Uterus (tissue), 2 donors: ENCODE results near the gene ZCCHC2.

ENCODE experiments used
- POLR2A ChIP-seq, 2 donors: fragments of 450-650 bp; IDR thresholded peaks; one replicate each; pipeline ENCODE4 v1.6.1; 2016; ENCODE audit warnings: antibody characterized with exemption in 2 of 2, mild to moderate bottlenecking in 1 of 2, moderate library complexity in 1 of 2
- TF ChIP-seq, protein P1 (sequence below), 4 experiments: fragments of 200-600 bp in 2 of 4; fragments of 450-650 bp in 2 of 4; sonication (generic) in 2 of 4; IDR thresholded peaks; one replicate each; pipeline ENCODE4 v1.5.1; 2016 to 2019; ENCODE audit warnings: antibody characterized with exemption in 4 of 4, mild to moderate bottlenecking in 2 of 4, moderate library complexity in 1 of 4

DNA sequence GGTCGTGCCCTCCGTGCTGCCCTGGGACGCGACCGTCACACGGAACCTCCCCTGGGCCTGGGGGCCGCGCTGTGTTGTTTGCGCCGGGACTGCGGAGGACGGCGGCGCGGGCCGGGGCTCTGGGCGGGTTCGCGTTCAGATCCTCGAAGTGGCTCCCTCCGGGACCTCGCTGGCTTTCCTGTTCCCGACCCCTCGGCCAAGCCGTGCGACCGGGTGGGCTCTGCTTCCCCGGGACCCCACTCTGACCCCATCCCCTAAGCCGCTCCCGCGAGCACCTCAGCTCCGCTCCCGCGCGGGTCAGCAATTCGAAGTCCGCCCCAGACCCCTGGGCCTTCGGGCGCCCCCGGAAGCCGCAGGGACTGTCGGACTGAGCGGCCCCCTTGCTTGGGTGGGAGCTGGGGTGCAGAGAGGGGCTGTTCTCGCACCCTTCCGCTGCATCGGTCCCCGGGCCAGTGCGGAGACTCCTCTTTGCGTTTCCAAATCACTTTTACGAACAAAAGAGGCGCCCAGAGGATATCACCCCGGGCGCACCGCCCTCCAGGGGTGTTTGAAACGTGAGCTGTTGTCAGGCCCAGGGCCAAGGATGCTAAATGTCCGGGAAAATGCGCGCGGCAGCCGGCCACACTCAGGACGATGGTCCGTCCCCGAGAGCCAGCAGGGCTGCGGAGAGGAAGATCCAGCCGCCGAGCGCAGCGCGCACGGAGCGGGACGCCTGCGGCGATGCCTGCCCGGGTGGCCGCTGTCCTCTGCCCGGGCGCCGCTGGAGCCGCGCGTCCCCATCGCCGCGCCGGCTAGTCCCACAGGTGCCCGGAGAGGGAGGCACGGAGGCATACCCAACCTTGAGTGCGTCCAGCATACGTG, 73.5 kb downstream of the ZCCHC2 start:
- TF ChIP-seq, protein P1, sequence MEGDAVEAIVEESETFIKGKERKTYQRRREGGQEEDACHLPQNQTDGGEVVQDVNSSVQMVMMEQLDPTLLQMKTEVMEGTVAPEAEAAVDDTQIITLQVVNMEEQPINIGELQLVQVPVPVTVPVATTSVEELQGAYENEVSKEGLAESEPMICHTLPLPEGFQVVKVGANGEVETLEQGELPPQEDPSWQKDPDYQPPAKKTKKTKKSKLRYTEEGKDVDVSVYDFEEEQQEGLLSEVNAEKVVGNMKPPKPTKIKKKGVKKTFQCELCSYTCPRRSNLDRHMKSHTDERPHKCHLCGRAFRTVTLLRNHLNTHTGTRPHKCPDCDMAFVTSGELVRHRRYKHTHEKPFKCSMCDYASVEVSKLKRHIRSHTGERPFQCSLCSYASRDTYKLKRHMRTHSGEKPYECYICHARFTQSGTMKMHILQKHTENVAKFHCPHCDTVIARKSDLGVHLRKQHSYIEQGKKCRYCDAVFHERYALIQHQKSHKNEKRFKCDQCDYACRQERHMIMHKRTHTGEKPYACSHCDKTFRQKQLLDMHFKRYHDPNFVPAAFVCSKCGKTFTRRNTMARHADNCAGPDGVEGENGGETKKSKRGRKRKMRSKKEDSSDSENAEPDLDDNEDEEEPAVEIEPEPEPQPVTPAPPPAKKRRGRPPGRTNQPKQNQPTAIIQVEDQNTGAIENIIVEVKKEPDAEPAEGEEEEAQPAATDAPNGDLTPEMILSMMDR (IDR thresholded peaks at IDR 0.05): no peak
- TF ChIP-seq POLR2A (IDR thresholded peaks at IDR 0.05): no peak
